Uterus (tissue), 4 donors: ENCODE data around the gene COA5. TPM values are rescaled to one million over a fixed set of nuclear protein-coding genes. Genes with fewer than 3 reads are reported as not detected.

Experiments
- DNase-seq, 2 donors: peaks; one replicate each; pipeline ENCODE4 v3.0.0-alpha.2; 2019 to 2020
- H3K27ac ChIP-seq, 2 donors: fragments of 200-600 bp; sonication (generic); 1 replicate in 1 of 2; 2 replicates in 1 of 2; pipeline ENCODE4 v1.5.1; 2016 to 2018
- H3K27me3 ChIP-seq, 2 donors: fragments of 200-600 bp; sonication (generic); one replicate each; pipeline ENCODE4 v1.5.1; 2018 to 2019; ENCODE audit warnings: control low read depth in 1 of 2
- H3K36me3 ChIP-seq, 2 donors: fragments of 200-600 bp; sonication (generic); one replicate each; pipeline ENCODE4 v1.5.1; 2019; ENCODE audit warnings: control low read depth in 1 of 2
- H3K4me1 ChIP-seq, 2 donors: fragments of 200-600 bp; sonication (generic); one replicate each; pipeline ENCODE4 v1.5.1; 2018 to 2019; ENCODE audit warnings: control low read depth in 1 of 2
- H3K4me3 ChIP-seq, 2 donors: fragments of 200-600 bp; sonication (generic); 1 replicate in 1 of 2; 2 replicates in 1 of 2; pipeline ENCODE4 v1.5.1; 2018 to 2019; ENCODE audit warnings: mild to moderate bottlenecking in 1 of 2
- H3K9me3 ChIP-seq, 2 donors: fragments of 200-600 bp; sonication (generic); one replicate each; pipeline ENCODE4 v1.5.1; 2019; ENCODE audit warnings: control low read depth in 1 of 2
- CTCF ChIP-seq, 4 experiments: fragments of 200-600 bp in 2 of 4; fragments of 450-650 bp in 2 of 4; sonication (generic) in 2 of 4; IDR thresholded peaks; one replicate each; pipeline ENCODE4 v1.5.1; 2016 to 2019; ENCODE audit warnings: antibody characterized with exemption in 4 of 4, mild to moderate bottlenecking in 2 of 4, moderate library complexity in 1 of 4
- POLR2A ChIP-seq, 2 donors: fragments of 450-650 bp; IDR thresholded peaks; one replicate each; pipeline ENCODE4 v1.6.1; 2016; ENCODE audit warnings: antibody characterized with exemption in 2 of 2, mild to moderate bottlenecking in 1 of 2, moderate library complexity in 1 of 2
- intact Hi-C: fragments of 100-400 bp; cut with DNase I; formaldehyde crosslinking; loops from one replicate; pipeline ENCODE4 v1.15.1; 2023; ENCODE audit warnings: low total_unique reads
- total RNA-seq, 4 donors: library from RNA; depleted of rRNA in 3 of 4; stranded (reverse); fragments of >200 nt in 3 of 4; gene quantifications; one replicate each; pipeline versions ENCODE4 v1.1.0 to v1.2.4, GENCODE V29; 2014 to 2023
- donor health status: DM: yes; HTN: yes; CAD: no.

Gene COA5
- total RNA-seq, 4 donors from 2014 or later: 9.5 to 76.5 (median 34.4) TPM

- no peak for TF ChIP-seq POLR2A (IDR thresholded peaks at IDR 0.05)
- no peaks in the 10 kb centered on the region for H3K9me3 ChIP-seq
- DNase-seq: no peak
- H3K4me3 ChIP-seq: no peak overlapping the region
- H3K36me3 ChIP-seq: no peaks in the 10 kb centered on the region
- H3K27me3 ChIP-seq: no peaks in the 10 kb centered on the region
- no peak overlapping the region for H3K27ac ChIP-seq
- intact Hi-C loops: no loop called here
- no peaks in the 10 kb centered on the region for H3K4me1 ChIP-seq
Measured at GRCh38 chr2:98592565-98592964, 15.7 kb downstream of the COA5 start.

GRCh38 chr2:98589489-98589888 lies 18.8 kb downstream of the COA5 start:
- TF ChIP-seq POLR2A (IDR thresholded peaks at IDR 0.05) (no peak), CTCF (IDR thresholded peaks at IDR 0.05) (no peak)
- intact Hi-C loops: no loop called here
- Histone ChIP-seq H3K27me3 (no peaks in the 10 kb centered on the region), H3K36me3 (no peaks in the 10 kb centered on the region), H3K4me1 (no peaks in the 10 kb centered on the region), H3K27ac (no peak overlapping the region), H3K4me3 (no peak overlapping the region), H3K9me3 (no peaks in the 10 kb centered on the region)
- no peak for DNase-seq

GRCh38 chr2:98588880-98589431 lies 19.4 kb downstream of the COA5 start:
- no peaks in the 10 kb centered on the region for H3K27me3 ChIP-seq
- no peaks in the 10 kb centered on the region for H3K4me1 ChIP-seq
- no peaks in the 10 kb centered on the region for H3K9me3 ChIP-seq
- H3K36me3 ChIP-seq: no peaks in the 10 kb centered on the region
- intact Hi-C loops: no loop called here
- no peak overlapping the region for H3K4me3 ChIP-seq
- H3K27ac ChIP-seq: no peak overlapping the region
- DNase-seq: no peak
- TF ChIP-seq POLR2A (IDR thresholded peaks at IDR 0.05): no peak
- no peak for TF ChIP-seq CTCF (IDR thresholded peaks at IDR 0.05)

GRCh38 chr2:98586551-98587140 lies 21.7 kb downstream of the COA5 start:
- Histone ChIP-seq H3K9me3 (no peaks in the 10 kb centered on the region), H3K4me3 (no peak overlapping the region), H3K27ac (no peak overlapping the region), H3K4me1 (no peaks in the 10 kb centered on the region), H3K27me3 (no peaks in the 10 kb centered on the region), H3K36me3 (no peaks in the 10 kb centered on the region)
- DNase-seq: no peak
- intact Hi-C loops: no loop called here
- TF ChIP-seq POLR2A (IDR thresholded peaks at IDR 0.05) (no peak), CTCF (IDR thresholded peaks at IDR 0.05) (no peak)

- H3K36me3 ChIP-seq: no peaks in the 10 kb centered on the region
- H3K4me1 ChIP-seq: no peaks in the 10 kb centered on the region
- intact Hi-C loops: no loop called here
- H3K27me3 ChIP-seq: no peaks in the 10 kb centered on the region
- no peaks in the 10 kb centered on the region for H3K9me3 ChIP-seq
- no peak for TF ChIP-seq POLR2A (IDR thresholded peaks at IDR 0.05)
- TF ChIP-seq CTCF (IDR thresholded peaks at IDR 0.05): no peak
- no peak for DNase-seq
- H3K4me3 ChIP-seq: no peak overlapping the region
- no peak overlapping the region for H3K27ac ChIP-seq
Measured at GRCh38 chr2:98585386-98585785, 22.9 kb downstream of the COA5 start.
